HEK293T (cell line): ENCODE measurements around the gene GRK4.

Experiments
- BHLHE40 ChIP-seq: fragments of 450-650 bp; IDR thresholded peaks from 2 replicates; pipeline ENCODE4 v1.6.1; 2016; ENCODE audit warnings: mild to moderate bottlenecking, moderate library complexity, borderline replicate concordance
- FOXK2 ChIP-seq: fragments of 450-650 bp; IDR thresholded peaks from 2 replicates; pipeline ENCODE4 v1.6.1; 2016; ENCODE audit warnings: mild to moderate bottlenecking
- L3MBTL2 ChIP-seq: fragments of 450-650 bp; conservative IDR thresholded peaks from 2 replicates; pipeline ENCODE4 v1.6.1; 2016; ENCODE audit warnings: mild to moderate bottlenecking
- NFRKB ChIP-seq: fragments of 450-650 bp; IDR thresholded peaks from 2 replicates; pipeline ENCODE4 v1.6.1; 2016; ENCODE audit warnings: mild to moderate bottlenecking, moderate library complexity
- SUZ12 ChIP-seq: fragments of 450-650 bp; IDR thresholded peaks from 2 replicates; pipeline ENCODE4 v1.6.1; 2016; ENCODE audit warnings: mild to moderate bottlenecking
- TARDBP ChIP-seq: fragments of 450-650 bp; IDR thresholded peaks from 2 replicates; pipeline ENCODE4 v1.6.1; 2016

GRCh38 chr4:2950221-2950989, 13.0 kb upstream of the GRK4 start:
- TF ChIP-seq SUZ12 (no peak), BHLHE40 (no peak), TARDBP (no peak), L3MBTL2 (no peak), FOXK2 (no peak), NFRKB (no peak)
